Measurements from ENCODE around the gene HEXD.
"Not testable (repeated sequence)": the region's sequence is repeated elsewhere in the genome, so short reads cannot be mapped to it uniquely, and the experiment has no call there.

DNA sequence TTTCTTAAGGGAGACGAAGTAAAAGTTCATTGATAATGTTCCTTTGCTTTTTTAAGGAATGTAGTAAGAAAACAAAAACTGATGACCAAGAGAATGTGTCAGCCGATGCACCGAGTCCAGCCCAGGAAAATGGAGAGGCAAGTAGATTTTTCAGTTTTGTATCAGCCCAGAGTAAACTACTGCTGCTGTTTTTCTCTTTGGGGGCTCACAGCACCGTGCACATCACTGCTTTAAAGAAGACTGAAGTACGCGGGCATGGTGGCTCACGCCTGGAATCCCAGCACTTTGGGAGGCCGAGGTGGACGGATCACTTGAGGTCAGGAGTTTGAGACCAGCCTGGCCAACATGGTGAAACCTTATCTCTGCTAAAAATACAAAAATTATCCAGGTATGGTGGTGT, 41.8 kb downstream of the HEXD start:
- TF ChIP-seq, protein P1, sequence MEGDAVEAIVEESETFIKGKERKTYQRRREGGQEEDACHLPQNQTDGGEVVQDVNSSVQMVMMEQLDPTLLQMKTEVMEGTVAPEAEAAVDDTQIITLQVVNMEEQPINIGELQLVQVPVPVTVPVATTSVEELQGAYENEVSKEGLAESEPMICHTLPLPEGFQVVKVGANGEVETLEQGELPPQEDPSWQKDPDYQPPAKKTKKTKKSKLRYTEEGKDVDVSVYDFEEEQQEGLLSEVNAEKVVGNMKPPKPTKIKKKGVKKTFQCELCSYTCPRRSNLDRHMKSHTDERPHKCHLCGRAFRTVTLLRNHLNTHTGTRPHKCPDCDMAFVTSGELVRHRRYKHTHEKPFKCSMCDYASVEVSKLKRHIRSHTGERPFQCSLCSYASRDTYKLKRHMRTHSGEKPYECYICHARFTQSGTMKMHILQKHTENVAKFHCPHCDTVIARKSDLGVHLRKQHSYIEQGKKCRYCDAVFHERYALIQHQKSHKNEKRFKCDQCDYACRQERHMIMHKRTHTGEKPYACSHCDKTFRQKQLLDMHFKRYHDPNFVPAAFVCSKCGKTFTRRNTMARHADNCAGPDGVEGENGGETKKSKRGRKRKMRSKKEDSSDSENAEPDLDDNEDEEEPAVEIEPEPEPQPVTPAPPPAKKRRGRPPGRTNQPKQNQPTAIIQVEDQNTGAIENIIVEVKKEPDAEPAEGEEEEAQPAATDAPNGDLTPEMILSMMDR (conservative IDR thresholded peaks at IDR 0.05; ENCODE audit: low read length): not testable (repeated sequence)
- TF ChIP-seq EZH2phosphoT487 (IDR thresholded peaks at IDR 0.05; ENCODE audit: borderline replicate concordance, low read depth, low read length): not testable (repeated sequence)
